GM12865 (cell line): ENCODE data around the gene GGA2.

Experiments
- DNase-seq: peaks from one replicate; pipeline ENCODE4 v3.0.0; 2010; ENCODE audit warnings: low read depth
- H3K4me3 ChIP-seq: 2 replicates; pipeline ENCODE4 v1.5.1; 2011; ENCODE audit warnings: mild to moderate bottlenecking, low read depth, low read length, control low read depth
- TF ChIP-seq, protein P1 (sequence below): IDR thresholded peaks from 2 replicates; pipeline ENCODE4 v1.5.1; 2011; ENCODE audit warnings: low read length, control low read depth, low read depth, inconsistent platforms; ENCODE audit not compliant: insufficient read depth; ENCODE audit errors: missing control alignments

The GGA2 gene

DNA sequence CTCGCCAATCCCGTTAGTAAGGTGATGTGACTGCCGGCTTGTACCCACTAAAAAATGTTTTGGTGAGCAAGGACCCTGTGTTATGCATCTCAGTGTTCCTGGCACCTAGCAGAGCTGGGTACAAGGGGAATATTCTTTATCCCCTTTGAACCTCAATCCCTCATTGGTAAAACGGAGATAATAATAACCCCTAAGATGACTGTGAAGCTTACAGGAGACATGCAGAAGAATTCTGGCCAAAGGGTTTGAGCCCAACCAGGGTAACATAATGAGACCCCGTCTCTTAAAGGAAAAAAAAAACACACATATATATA is 896 bp downstream of the GGA2 start:
- peak overlapping the region; percentile 80 for H3K4me3 ChIP-seq
- TF ChIP-seq, protein P1, sequence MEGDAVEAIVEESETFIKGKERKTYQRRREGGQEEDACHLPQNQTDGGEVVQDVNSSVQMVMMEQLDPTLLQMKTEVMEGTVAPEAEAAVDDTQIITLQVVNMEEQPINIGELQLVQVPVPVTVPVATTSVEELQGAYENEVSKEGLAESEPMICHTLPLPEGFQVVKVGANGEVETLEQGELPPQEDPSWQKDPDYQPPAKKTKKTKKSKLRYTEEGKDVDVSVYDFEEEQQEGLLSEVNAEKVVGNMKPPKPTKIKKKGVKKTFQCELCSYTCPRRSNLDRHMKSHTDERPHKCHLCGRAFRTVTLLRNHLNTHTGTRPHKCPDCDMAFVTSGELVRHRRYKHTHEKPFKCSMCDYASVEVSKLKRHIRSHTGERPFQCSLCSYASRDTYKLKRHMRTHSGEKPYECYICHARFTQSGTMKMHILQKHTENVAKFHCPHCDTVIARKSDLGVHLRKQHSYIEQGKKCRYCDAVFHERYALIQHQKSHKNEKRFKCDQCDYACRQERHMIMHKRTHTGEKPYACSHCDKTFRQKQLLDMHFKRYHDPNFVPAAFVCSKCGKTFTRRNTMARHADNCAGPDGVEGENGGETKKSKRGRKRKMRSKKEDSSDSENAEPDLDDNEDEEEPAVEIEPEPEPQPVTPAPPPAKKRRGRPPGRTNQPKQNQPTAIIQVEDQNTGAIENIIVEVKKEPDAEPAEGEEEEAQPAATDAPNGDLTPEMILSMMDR: no peak
- DNase-seq: no peak

DNA sequence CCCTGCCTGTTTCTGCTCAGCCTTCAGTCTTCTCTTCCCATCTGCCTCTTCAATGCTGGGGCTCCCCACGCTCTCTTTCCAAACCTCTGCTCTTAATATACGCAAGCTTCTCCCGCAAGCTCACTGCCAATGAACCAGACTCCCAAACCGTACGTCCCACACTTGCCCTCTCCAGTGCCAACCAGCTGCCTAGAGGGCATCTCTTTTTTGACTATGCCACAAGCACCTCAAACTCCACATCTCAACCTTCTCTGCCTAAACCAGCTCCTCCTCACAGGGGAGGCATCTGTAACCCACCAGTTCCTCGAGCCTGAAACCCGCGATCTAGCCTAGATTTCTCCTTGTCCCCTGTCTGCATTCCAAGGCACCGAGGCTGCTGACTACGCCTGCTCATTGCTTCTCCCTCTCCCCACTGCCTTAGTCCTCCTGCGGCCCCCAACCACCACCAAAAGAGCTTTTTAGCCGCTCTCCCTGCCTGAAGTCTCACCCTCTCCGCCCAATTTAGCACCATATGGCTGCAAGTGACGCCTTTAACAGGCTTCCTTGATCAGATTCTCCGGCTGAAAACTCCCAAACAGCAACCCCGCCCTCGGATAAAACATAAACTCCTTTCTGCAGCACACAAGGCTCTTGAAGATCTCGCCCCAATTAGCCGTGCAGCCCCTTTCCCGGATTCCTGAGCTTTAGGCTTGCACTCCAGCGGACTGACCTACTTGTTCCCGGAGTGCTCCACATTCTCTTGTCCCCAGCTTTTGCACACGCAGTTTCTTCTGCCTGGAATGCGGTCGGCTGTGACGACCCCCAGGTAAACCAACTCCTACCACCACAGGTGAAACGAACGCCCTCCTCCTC is 1.5 kb downstream of the GGA2 start:
- DNase-seq: peak; percentile 24
- TF ChIP-seq, protein P1: no peak
- H3K4me3 ChIP-seq: peak overlapping the region; percentile 80

DNA sequence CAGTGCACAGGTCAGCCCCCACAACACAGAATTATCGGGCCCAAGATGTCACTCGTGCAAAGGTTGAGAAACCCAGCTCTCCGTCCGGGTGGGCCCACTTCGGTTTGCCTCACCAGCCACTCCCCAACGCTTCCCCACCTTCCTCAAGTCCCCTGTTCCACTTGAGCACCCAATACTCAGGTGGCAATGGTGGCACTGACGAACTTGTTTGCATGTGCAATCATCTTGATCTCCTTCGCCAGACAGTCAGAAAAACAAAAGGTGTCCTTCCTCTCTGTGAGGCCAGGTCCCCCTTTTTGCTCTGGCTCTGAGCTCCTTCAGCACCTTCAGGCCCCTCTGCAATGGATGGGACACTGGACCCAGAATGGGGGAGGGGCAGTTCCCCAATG is 3.7 kb downstream of the GGA2 start:
- TF ChIP-seq, protein P1: no peak
- peak overlapping the region; percentile 53 for H3K4me3 ChIP-seq
- DNase-seq: peak; percentile 29

DNA sequence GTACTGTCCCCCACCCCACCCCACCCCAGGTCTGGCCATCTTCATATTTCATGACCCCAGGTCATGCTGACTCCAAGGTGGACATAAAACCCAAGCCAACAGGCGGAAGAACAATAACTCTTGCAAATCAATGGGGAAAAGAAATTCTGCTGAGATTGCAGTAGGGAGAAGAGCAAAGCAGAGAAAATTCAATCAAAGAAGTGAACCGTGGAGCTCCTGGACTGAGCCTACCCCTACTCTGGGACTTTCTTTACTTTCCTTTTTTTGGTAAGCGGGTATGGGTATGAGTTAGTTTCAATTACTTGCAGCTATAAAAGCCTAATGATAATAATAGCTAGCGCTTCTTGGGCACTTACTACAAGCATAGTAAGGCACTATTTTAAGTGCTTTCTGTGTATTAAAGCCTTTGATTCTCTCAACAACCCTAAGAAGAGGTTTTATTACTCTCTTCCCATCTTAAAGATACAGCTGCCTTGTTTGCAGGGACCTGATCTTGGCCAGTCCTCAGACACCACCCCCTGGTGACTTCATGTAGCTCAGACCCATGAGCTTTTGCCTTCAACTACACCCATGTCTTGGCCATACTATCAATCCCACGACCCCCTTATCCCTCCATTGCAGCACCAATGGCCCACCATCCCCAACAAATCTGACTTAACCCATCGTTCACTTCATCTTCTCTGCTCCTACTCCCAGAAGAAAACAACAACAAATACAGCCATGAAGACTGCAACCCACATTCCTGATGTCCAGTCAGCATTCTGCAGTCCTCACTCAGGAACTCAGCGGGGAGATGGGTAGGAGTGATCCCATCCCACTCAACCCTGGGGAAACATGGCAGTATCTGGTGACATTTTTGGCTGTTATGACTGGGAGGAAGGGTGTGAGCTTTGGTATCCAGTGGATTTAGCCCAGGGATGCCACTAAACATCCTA is 4.4 kb downstream of the GGA2 start:
- TF ChIP-seq, protein P1: no peak
- DNase-seq: peak; percentile 42
- H3K4me3 ChIP-seq: peak overlapping the region; percentile 53

DNA sequence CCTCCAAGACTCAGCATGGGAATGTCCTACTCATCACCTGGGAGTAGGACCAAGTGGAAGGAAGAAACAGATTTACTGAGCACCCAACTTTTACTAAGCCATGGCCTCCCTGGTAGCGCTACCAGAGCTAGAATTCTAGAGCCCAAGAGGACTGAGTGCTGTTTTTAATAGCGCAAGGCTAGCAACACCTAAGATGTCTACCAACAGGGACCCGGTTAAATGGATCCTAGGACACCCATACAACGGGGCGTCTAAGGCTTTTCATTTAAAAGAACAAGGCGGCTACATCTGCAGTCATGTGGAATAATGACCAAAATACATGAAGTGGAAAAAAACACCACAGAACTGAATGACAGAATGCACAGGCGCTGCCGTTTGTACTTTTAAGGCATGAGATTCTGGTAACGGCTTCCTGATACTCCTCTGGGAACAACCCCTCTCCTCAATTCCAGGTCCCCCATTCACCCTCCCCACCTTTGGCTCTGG is 5.1 kb downstream of the GGA2 start:
- no peak for DNase-seq
- peak overlapping the region; percentile 53 for H3K4me3 ChIP-seq
- TF ChIP-seq, protein P1: no peak

DNA sequence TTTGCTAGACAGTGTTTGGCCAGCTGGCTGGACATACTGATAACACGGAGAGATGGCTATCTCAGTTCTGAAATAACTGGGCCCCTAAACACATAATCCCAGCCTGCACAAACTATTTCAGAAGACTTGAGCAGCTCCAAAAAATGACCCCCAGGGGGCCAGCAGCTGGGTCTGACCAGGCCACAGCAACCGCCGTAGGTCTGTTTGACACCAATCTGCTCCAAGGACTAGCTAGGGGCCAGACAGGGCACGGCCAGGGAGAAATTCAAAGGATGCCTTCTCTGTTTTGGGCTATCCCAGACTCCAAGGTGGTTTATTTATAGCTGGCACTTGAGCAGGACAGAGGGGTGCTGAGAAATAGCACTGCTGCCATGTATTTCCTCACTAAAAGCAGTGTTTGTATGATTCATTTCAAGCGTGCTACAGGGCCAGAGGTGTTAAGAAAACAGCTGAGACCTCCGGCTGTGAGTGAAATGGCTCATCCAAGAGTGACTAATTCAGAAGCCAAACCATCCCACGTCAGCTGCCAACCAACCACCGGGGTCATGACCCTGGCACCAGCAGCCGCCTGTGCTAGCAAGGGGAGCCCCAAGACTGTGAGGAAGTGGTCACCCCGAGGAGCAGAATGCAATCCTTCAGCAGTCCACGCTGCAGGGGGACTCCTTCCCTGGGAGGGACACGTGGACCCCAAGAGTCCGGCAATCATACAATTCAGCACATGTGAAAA is 5.7 kb downstream of the GGA2 start:
- H3K4me3 ChIP-seq: peak overlapping the region; percentile 53
- peak; percentile 91 for DNase-seq

More for the DNA sequence above, 5.7 kb downstream of the GGA2 start:
- TF ChIP-seq, protein P1: peak; percentile 8
